GM18867 (cell line): Measurements from ENCODE around the gene THOC3.
"Not testable (repeated sequence)": the region's sequence is repeated elsewhere in the genome, so short reads cannot be mapped to it uniquely, and the experiment has no call there.

Source experiments
- ATAC-seq: cut with Tn5 transposase; IDR thresholded peaks from one replicate; pipeline ENCODE4 v1.9.1; 2021; ENCODE audit warnings: mild to moderate bottlenecking, moderate library complexity; ENCODE audit not compliant: unreplicated experiment

Gene THOC3

GRCh38 chr5:175943253-175943652 lies 24.9 kb downstream of the THOC3 start:
- ATAC-seq = not testable (repeated sequence)

GRCh38 chr5:175940632-175941031 lies 27.5 kb downstream of the THOC3 start:
- ATAC-seq = not testable (repeated sequence)

- not testable (repeated sequence) for ATAC-seq
These were observed 29.6 kb downstream of the THOC3 start for GRCh38 chr5:175938489-175938888.

GRCh38 chr5:175928752-175929151 lies 39.4 kb downstream of the THOC3 start:
- not testable (repeated sequence) for ATAC-seq

GRCh38 chr5:175925106-175925505 lies 43.0 kb downstream of the THOC3 start:
- ATAC-seq = not testable (repeated sequence)

- no peak for ATAC-seq
These were observed 45.8 kb downstream of the THOC3 start for GRCh38 chr5:175922192-175922885.

GRCh38 chr5:175921061-175921730 lies 46.9 kb downstream of the THOC3 start:
- ATAC-seq = no peak

GRCh38 chr5:175920231-175920811 lies 47.8 kb downstream of the THOC3 start:
- ATAC-seq = no peak

GRCh38 chr5:175915066-175916037 lies 52.8 kb downstream of the THOC3 start:
- ATAC-seq = peak; percentile 73

- ATAC-seq = not testable (repeated sequence)
These were observed 54.1 kb downstream of the THOC3 start for GRCh38 chr5:175913835-175914672.

- not testable (repeated sequence) for ATAC-seq
These were observed 58.0 kb downstream of the THOC3 start for GRCh38 chr5:175910072-175910471.
